Endodermal cell (in vitro differentiated cells): ENCODE results near the gene BRMS1. TPM values are rescaled to one million over a fixed set of nuclear protein-coding genes. Genes with fewer than 3 reads are reported as not detected.

ENCODE experiments used
- DNase-seq: peaks from one replicate; pipeline ENCODE4 v3.0.0-alpha.2; 2017
- H3K27ac ChIP-seq: 2 replicates; pipeline ENCODE4 v1.5.1; 2013; ENCODE audit warnings: mild to moderate bottlenecking, low read depth, low read length, moderate library complexity
- H3K27me3 ChIP-seq: 2 replicates; pipeline ENCODE4 v1.6.1; 2013; ENCODE audit warnings: mild to moderate bottlenecking, low read length, moderate library complexity; ENCODE audit not compliant: insufficient read depth, control insufficient read depth, poor library complexity, severe bottlenecking
- H3K36me3 ChIP-seq: 2 replicates; pipeline ENCODE4 v1.7.0; 2013; ENCODE audit warnings: mild to moderate bottlenecking, low read length, moderate library complexity; ENCODE audit not compliant: control insufficient read depth, insufficient read depth
- H3K4me1 ChIP-seq: one replicate; pipeline ENCODE4 v1.7.0; 2013; ENCODE audit warnings: low read length; ENCODE audit not compliant: control insufficient read depth, insufficient read depth
- H3K4me3 ChIP-seq: 2 replicates; pipeline ENCODE4 v1.5.1; 2013; ENCODE audit warnings: mild to moderate bottlenecking, low read length, moderate library complexity
- H3K9ac ChIP-seq: 2 replicates; pipeline ENCODE4 v1.6.1; 2013; ENCODE audit warnings: mild to moderate bottlenecking, low read length, moderate library complexity; ENCODE audit not compliant: poor library complexity, severe bottlenecking; ENCODE audit errors: extremely low read depth
- H3K9me3 ChIP-seq: 2 replicates; pipeline ENCODE4 v1.6.1; 2013; ENCODE audit warnings: mild to moderate bottlenecking, low read length, moderate library complexity; ENCODE audit not compliant: control insufficient read depth
- H3K27ac Mint-ChIP-seq: 2 replicates; pipeline ENCODE4 v1.8.0; 2020; ENCODE audit warnings: mixed read lengths
- H3K27me3 Mint-ChIP-seq: 2 replicates; pipeline ENCODE4 v1.8.0; 2021; ENCODE audit warnings: mild to moderate bottlenecking, mixed read lengths; ENCODE audit not compliant: insufficient read depth
- H3K36me3 Mint-ChIP-seq: 2 replicates; pipeline ENCODE4 v1.8.0; 2020; ENCODE audit warnings: low read depth, mixed read lengths
- H3K4me1 Mint-ChIP-seq: 2 replicates; pipeline ENCODE4 v1.8.0; 2020; ENCODE audit warnings: mixed read lengths
- H3K4me3 Mint-ChIP-seq: 2 replicates; pipeline ENCODE4 v1.8.0; 2020; ENCODE audit warnings: mild to moderate bottlenecking, moderate library complexity, mixed read lengths
- H3K9me3 Mint-ChIP-seq: 2 replicates; pipeline ENCODE4 v1.8.0; 2020; ENCODE audit warnings: mild to moderate bottlenecking, mixed read lengths
- CTCF ChIP-seq: fragments of 200-600 bp; sonication (generic); conservative IDR thresholded peaks from 2 replicates; pipeline ENCODE4 v1.5.0; 2021; ENCODE audit warnings: antibody characterized with exemption, mild to moderate bottlenecking
- WGBS, 2 experiments: methylation state at CpG; one replicate each; pipeline versions ENCODE4 v1.1.5 to v1.1.7; 2013; ENCODE audit warnings: missing lambda C conversion rate in 2 of 2, mixed read lengths in 1 of 2; ENCODE audit not compliant: insufficient coverage in 1 of 2, insufficient read length in 1 of 2; 5-methylcytosine and 5-hydroxymethylcytosine counted together
- total RNA-seq, 2 donors: library from RNA; stranded (reverse); fragmentation: NEBNext Ultra II Directional in 1 of 2; extraction: Animal tissue kit (Norgen Biotek cat#: 25700) in 1 of 2; gene quantifications; 2 replicates in 1 of 2; 3 replicates in 1 of 2; pipeline ENCODE4 v1.2.1, GENCODE V29; 2021

The BRMS1 gene
- total RNA-seq, 2 donors from 2014 or later = 38.7 to 40.3 TPM

DNA sequence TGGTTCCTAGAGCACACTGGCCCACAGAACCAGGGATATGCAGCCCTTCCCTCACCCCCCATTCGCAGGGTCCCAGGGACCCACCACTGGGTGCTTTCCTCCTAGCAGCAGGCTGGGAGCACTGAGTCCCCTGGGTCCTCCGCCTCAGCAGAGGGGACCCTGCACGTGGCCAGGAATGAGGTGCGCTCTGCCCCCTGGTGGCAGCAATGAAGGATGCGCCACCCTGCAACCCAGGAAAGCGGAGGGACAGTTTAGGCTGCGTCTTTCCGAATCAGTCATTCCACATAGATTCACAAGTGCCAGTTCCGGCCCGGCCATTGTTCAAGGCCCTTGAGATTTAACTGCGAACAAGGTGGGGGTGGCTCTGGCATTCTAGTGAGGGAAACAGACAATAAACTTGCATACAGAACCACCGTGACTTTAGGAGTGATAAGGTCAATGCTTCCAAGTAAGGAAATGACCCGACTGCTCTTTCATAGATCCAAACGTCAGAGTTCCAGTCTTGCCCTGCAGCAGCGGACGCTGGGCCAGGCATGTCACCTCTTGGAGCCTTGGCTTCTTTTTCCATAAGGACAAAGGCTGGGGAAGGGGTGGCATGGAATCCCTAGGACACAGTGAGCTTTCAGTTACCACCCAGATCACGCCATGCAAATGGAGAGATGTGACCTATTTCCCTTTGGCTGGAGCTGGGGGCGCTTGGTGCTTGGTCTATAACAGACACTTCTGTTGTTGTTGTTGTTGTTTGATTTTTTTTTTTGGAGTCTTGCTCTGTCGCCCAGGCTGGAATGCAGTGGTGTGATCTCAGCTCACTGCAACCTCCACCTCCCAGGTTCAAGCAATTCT, 16.4 kb downstream of the BRMS1 start:
- H3K4me3 Mint-ChIP-seq = peak overlapping the region; percentile 28
- no peak overlapping the region for H3K27ac ChIP-seq

GRCh38 chr11:66328031-66328301, 16.9 kb downstream of the BRMS1 start:
- 92 to 100% methylated on average over 3 of the region's 3 CpGs for WGBS, 2 experiments
- H3K27ac Mint-ChIP-seq = peak overlapping the region; percentile 35
- H3K9me3 Mint-ChIP-seq = no peaks in the 10 kb centered on the region
- Histone ChIP-seq H3K9me3 (no peaks in the 10 kb centered on the region), H3K27ac (no peak overlapping the region), H3K9ac (no peak overlapping the region), H3K27me3 (no peaks in the 10 kb centered on the region), H3K36me3 (no peaks in the 10 kb centered on the region), H3K4me3 (no peak overlapping the region), H3K4me1 (peaks cover 2% of the 10 kb centered on the region)
- H3K36me3 Mint-ChIP-seq = peaks cover 2% of the 10 kb centered on the region
- no peak overlapping the region for H3K4me3 Mint-ChIP-seq
- H3K27me3 Mint-ChIP-seq = peaks cover 10% of the 10 kb centered on the region
- TF ChIP-seq CTCF = no peak
- peaks cover 4% of the 10 kb centered on the region for H3K4me1 Mint-ChIP-seq
- DNase-seq = no peak

More for the DNA sequence above, 16.4 kb downstream of the BRMS1 start:
- Histone ChIP-seq H3K9ac (no peak overlapping the region), H3K4me3 (no peak overlapping the region), H3K36me3 (no peaks in the 10 kb centered on the region), H3K4me1 (peaks cover 2% of the 10 kb centered on the region), H3K27me3 (no peaks in the 10 kb centered on the region), H3K9me3 (no peaks in the 10 kb centered on the region)
- no peaks in the 10 kb centered on the region for H3K9me3 Mint-ChIP-seq
- peaks cover 4% of the 10 kb centered on the region for H3K4me1 Mint-ChIP-seq
- H3K36me3 Mint-ChIP-seq = peaks cover 2% of the 10 kb centered on the region
- 14 to 22% methylated on average over 16 to 19 of the region's 19 CpGs for WGBS, 2 experiments
- TF ChIP-seq CTCF = peak; percentile 97
- H3K27me3 Mint-ChIP-seq = peaks cover 10% of the 10 kb centered on the region
- peak overlapping the region; percentile 35 for H3K27ac Mint-ChIP-seq
- peak; percentile 96 for DNase-seq

DNA sequence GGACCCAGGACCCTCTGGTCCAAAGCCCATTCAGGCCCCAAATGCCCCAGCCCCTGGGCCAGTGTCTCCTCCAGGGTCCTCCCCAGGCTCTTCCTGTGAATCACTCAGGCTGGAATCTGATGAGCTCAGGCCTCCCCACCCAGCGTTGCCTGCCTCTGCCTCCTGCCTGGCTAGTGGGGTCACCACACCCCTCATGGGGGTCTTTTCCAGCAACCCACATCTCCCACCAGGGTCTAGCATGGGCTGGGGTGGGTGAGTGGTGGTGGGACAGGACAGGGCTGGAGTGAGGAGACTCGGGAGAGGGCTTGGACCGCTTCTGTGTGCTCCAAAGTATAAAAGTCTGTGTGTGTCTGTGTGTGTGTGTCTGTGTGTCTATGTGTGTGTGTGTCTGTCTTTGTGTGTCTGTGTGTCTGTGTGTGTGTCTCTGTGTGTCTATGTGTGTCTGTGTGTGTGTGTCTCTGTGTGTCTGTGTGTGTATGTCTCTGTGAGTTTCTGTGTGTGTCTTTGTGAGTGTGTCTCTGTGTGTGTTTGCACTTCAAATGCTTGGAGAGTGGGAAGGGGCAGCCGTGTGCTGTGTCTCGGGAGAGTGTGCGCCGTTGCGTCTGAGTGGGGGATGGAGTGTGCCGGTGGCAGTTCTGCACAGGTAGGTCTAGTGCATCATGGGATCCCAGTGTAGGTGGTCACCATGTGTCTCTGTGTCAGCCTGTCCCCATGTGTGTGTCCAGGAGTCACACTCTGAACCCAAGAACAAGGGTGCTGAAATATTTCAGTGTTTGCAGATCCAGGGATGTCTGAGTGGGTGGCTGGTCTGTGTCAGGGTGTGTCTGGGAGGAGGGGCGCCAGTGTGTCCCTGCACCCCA, 17.5 kb downstream of the BRMS1 start:
- Histone ChIP-seq H3K4me3 (no peak overlapping the region), H3K9me3 (no peaks in the 10 kb centered on the region), H3K27ac (no peak overlapping the region), H3K9ac (no peak overlapping the region), H3K36me3 (no peaks in the 10 kb centered on the region), H3K27me3 (no peaks in the 10 kb centered on the region), H3K4me1 (peaks cover 2% of the 10 kb centered on the region)
- no peaks in the 10 kb centered on the region for H3K36me3 Mint-ChIP-seq
- no peaks in the 10 kb centered on the region for H3K9me3 Mint-ChIP-seq
- H3K4me3 Mint-ChIP-seq = no peak overlapping the region
- WGBS, 2 experiments = 93 to 96% methylated on average over 9 to 10 of the region's 10 CpGs
- H3K27ac Mint-ChIP-seq = peak overlapping the region; percentile 3
- H3K4me1 Mint-ChIP-seq = peaks cover 4% of the 10 kb centered on the region
- DNase-seq = no peak
- peaks cover 10% of the 10 kb centered on the region for H3K27me3 Mint-ChIP-seq
- TF ChIP-seq CTCF = no peak
